Activated naive CD4-positive, alpha-beta T cell treated with anti-CD3 and anti-CD28 coated beads, Interleukin-2, amount 50 U/mL, for 24 hours (primary cell): ENCODE measurements around the gene MEX3A.
"Not testable (repeated sequence)": the region's sequence is repeated elsewhere in the genome, so short reads cannot be mapped to it uniquely, and the experiment has no call there.

Experiments used
- H3K27ac Mint-ChIP-seq: one replicate; pipeline ENCODE4 v1.8.0; 2021; ENCODE audit warnings: mild to moderate bottlenecking, mixed read lengths
- H3K27me3 Mint-ChIP-seq: one replicate; pipeline ENCODE4 v1.8.0; 2021; ENCODE audit warnings: mixed read lengths
- H3K36me3 Mint-ChIP-seq: one replicate; pipeline ENCODE4 v1.8.0; 2021; ENCODE audit warnings: mixed read lengths
- H3K4me1 Mint-ChIP-seq: one replicate; pipeline ENCODE4 v1.8.0; 2021; ENCODE audit warnings: mixed read lengths
- H3K4me3 Mint-ChIP-seq: one replicate; pipeline ENCODE4 v1.8.0; 2021; ENCODE audit warnings: mild to moderate bottlenecking, mixed read lengths
- H3K9me3 Mint-ChIP-seq: one replicate; pipeline ENCODE4 v1.8.0; 2021; ENCODE audit warnings: mixed read lengths

The MEX3A gene

DNA sequence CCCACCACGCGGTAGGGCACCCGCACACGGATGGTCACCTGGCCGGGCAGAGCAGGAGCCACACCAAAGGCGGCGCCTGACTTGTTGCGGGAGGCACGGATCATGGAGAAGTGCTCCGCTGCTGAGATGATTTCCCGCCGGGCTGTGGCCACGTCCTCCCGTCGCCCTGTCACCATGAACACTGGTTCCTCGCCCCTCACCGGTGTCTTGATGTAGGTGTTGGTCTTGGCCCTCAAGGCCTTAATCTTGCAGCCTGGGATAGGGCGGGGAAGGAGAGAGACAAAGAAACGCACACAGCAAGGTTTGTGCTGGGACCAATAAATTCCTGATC, 4.9 kb downstream of the MEX3A start:
- Mint-ChIP-seq H3K4me1 (peaks cover 3% of the 10 kb centered on the region), H3K4me3 (no peak overlapping the region), H3K9me3 (no peaks in the 10 kb centered on the region), H3K27ac (no peak overlapping the region), H3K36me3 (no peaks in the 10 kb centered on the region), H3K27me3 (no peaks in the 10 kb centered on the region)

DNA sequence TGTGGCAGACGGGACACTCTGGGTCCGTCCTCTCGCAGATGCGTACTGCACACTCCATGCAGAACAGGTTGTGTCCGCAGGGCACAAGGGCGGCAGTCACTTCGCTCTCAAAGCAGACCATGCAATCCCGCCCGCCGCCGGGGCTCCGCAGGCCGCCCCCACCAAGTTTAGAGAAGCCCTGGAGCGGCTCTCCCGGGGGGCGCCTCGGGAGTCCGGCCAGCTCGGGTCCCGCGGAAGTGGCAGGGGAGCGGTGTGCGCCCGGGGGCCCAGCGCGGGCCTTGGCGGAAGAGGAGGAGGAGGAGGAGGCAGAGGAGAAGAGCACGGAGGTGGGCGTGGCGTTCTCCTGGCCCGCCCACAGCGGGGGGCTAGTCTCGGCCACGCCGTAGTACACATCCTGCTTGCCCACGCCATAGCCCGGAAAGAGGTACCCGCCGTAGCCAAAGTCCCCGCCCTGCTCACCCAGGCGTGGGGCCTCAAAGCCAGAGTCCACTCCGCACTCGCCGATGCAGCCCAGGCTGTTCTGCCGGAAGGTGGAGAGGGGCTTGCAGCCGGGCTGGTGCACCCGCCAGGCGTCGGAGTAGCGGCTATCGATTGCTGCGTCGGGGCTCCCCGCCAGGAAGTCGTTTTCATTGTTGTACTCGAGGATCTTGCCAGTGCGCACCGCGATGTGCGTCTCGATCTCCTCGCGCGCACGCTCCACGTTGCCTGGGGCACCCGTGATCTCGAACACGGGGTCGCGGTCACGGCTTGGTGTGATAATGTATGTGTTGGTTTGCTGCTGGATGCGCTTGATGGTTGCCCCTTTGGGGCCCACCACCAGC, 5.4 kb downstream of the MEX3A start:
- Mint-ChIP-seq H3K9me3 (no peaks in the 10 kb centered on the region), H3K36me3 (no peaks in the 10 kb centered on the region), H3K27ac (no peak overlapping the region), H3K4me3 (peak overlapping the region; percentile 12), H3K4me1 (peaks cover 2% of the 10 kb centered on the region), H3K27me3 (no peaks in the 10 kb centered on the region)

DNA sequence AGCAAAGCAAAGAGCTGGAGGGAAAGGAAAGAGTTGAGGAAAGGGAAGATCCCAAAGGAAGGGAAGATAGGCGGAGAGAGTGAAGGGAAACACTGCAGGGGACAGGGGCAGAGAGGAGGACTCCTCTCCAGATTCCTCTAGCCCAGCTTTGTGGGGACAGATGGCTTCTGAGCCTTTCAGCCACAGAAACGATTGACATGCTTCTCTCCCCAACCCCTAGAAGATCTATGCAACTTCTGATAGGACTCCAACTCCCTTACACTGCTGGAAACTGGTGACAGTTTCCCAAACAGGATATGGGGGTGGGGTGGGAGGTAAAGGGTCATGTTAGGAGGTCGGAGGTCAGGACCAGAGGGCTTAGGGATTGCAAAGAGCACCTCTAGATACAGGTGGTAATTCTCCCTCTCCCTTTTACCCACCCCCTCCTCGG, 6.5 kb downstream of the MEX3A start:
- no peaks in the 10 kb centered on the region for H3K27me3 Mint-ChIP-seq
- no peak overlapping the region for H3K4me3 Mint-ChIP-seq
- no peaks in the 10 kb centered on the region for H3K9me3 Mint-ChIP-seq
- H3K36me3 Mint-ChIP-seq, result no peaks in the 10 kb centered on the region
- no peaks in the 10 kb centered on the region for H3K4me1 Mint-ChIP-seq
- H3K27ac Mint-ChIP-seq, result no peak overlapping the region

DNA sequence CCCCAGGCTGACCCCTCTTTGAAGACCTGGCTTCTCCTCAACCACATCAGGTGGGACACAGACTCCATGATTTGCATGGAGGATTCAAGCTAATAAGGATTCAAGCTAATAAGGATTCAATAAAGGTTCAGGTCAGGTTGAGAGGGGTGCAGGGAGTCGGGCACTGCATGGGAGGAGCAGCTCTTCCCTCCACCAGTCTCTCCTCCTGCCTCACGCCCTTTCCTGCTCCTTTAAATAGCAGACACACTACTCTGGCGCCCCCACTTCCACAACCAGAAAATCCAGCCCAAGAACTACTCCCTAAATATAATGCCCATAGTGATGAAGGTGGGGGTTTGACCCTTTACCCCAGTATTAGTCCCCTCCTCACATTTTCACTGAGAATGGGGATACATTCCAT, 7.1 kb downstream of the MEX3A start:
- H3K27ac Mint-ChIP-seq, result no peak overlapping the region
- H3K27me3 Mint-ChIP-seq, result no peaks in the 10 kb centered on the region
- no peak overlapping the region for H3K4me3 Mint-ChIP-seq
- H3K9me3 Mint-ChIP-seq, result no peaks in the 10 kb centered on the region
- no peaks in the 10 kb centered on the region for H3K4me1 Mint-ChIP-seq
- H3K36me3 Mint-ChIP-seq, result no peaks in the 10 kb centered on the region

DNA sequence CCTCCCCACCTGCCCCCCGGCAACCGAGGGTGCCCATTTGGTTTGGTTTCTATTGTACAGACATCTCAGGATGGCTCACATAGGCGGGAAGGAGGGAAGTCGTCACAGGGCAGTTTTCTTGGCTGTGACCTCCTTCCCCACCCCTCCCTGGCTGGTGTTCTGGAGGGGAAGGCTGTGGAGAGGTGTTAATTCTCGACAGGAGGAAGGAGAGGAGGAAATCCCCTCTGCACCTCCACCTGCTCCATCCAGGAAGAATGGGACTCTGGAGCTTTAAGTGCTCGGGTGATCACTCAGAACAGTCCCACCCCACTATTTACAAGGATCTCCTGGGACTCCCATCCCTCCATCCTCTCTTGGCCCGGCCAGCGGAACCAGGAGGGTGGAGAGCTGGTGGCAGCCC, 7.6 kb downstream of the MEX3A start:
- Mint-ChIP-seq H3K9me3 (no peaks in the 10 kb centered on the region), H3K4me3 (no peak overlapping the region), H3K36me3 (no peaks in the 10 kb centered on the region), H3K27ac (no peak overlapping the region), H3K27me3 (no peaks in the 10 kb centered on the region), H3K4me1 (no peaks in the 10 kb centered on the region)

DNA sequence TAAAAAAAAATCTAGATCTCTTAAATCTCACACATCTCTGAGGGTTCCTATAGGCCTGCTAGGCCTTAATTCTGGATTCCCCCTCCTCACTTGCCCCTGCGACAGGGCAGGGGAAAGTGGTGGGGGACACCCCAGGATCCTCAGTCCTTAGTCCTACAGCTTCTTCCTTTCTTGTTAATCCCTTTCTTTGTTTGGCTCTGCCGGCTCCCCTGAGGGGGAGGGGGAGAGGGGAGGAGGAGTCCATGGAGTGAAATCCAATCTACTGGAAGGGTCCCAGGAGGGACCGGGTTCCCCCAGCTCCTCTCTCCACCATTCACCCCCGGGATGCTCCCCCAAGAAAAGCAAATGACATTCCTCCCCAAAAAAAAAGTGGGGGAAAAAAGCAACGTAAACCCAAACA, 8.5 kb downstream of the MEX3A start:
- Mint-ChIP-seq H3K27ac (no peak overlapping the region), H3K9me3 (no peaks in the 10 kb centered on the region), H3K36me3 (no peaks in the 10 kb centered on the region), H3K27me3 (no peaks in the 10 kb centered on the region), H3K4me3 (no peak overlapping the region), H3K4me1 (no peaks in the 10 kb centered on the region)

DNA sequence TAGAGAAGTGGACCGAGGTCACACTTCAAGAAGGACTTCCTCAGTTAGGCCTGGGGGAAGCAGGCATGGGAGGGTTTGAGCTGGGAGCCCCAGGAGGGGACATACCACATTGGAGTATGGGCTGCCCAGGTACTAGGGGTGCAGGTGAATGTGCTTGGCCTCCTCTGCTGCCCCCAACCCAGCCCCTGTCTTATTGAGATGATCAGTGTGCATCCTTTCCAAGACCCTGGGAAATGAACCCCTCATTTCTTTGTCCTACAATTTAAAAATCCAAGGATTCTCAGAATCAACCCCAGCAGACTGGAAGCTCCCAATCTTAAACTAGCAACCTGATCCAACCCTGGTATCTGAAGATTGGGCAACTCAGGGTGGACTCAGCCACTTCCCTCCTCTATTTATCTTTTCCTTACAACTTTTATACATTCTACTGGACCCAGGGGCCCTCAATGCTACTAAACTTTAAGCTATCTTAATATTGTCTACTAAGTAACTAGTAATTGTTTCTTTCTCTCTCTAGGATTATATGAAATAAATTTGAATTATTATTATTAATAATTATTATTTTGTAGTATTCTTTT, 9.1 kb downstream of the MEX3A start:
- no peaks in the 10 kb centered on the region for H3K27me3 Mint-ChIP-seq
- H3K4me1 Mint-ChIP-seq, result no peaks in the 10 kb centered on the region
- H3K27ac Mint-ChIP-seq, result no peak overlapping the region
- no peaks in the 10 kb centered on the region for H3K9me3 Mint-ChIP-seq
- H3K36me3 Mint-ChIP-seq, result no peaks in the 10 kb centered on the region
- no peak overlapping the region for H3K4me3 Mint-ChIP-seq

DNA sequence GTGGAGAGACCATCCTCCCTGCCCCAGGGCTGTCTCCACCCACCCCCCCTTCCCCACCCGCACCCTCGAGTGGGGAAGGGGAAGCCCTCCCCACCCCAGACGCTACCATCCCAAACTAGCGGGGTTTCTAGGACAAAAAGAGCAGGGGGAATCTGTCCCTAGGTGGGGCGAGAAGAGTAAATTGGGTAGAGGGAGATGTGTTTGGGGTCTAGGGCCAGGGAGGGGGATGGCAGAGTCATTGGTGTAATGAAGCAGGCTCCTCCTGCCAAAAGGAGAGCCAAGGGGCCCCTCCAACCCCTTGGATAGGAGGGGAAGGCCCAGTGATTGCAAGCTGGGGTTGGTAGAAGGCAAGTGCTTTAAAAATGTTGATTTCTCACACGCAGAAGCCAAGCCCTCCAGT, 10.0 kb downstream of the MEX3A start:
- H3K9me3 Mint-ChIP-seq, result no peaks in the 10 kb centered on the region
- H3K4me1 Mint-ChIP-seq, result peaks cover under 1% of the 10 kb centered on the region
- no peaks in the 10 kb centered on the region for H3K27me3 Mint-ChIP-seq
- no peaks in the 10 kb centered on the region for H3K36me3 Mint-ChIP-seq
- H3K4me3 Mint-ChIP-seq, result no peak overlapping the region
- no peak overlapping the region for H3K27ac Mint-ChIP-seq

DNA sequence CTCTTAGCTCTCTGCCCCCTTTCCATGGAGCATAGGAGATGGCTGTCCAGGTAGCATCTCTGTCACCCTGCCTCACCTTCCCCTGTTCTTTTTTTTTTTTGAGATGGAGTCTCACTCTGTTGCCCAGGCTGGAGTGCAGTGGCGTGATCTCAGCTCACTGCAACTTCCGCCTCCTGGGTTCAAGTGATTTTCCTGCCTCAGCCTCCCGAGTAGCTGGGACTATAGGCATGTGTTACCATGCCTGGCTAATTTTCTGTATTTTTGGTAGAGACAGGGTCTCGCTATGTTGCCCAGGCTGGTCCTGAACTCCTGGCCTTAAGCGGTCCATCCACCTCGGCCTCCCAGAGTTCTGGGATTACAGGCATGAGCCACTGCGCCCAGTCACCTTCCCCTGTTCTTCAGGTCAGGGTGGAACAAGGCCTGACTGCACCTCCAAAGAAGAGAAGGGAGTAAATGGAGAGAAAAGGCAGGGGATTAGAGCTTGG, 10.9 kb downstream of the MEX3A start:
- not testable (repeated sequence) for H3K4me3 Mint-ChIP-seq, H3K27ac Mint-ChIP-seq

DNA sequence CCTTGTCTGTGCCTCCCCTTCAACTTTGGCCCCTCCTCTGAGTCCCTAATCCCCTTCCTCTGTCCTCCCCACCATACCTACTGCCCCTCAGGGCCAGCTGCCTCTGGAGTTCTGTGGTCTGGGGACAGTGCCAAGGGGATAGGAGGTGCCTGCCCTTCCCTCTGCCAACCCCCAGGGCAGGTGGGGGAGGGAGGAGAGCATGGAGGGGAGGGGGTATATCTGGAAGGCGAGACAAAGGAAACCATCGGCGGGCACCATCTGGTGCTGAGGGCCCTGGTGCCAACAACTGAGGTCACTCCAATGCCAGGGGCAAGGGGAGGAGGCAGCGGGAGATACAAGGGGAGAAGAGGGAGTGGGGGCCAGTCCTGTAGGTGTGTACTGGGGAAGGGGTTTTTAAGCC, 11.7 kb downstream of the MEX3A start:
- Mint-ChIP-seq H3K4me1 (peaks cover 10% of the 10 kb centered on the region), H3K27me3 (no peaks in the 10 kb centered on the region), H3K27ac (no peak overlapping the region), H3K36me3 (no peaks in the 10 kb centered on the region), H3K4me3 (no peak overlapping the region), H3K9me3 (no peaks in the 10 kb centered on the region)

More for the DNA sequence above, 10.9 kb downstream of the MEX3A start:
- not testable (repeated sequence) for H3K4me1 Mint-ChIP-seq, H3K27me3 Mint-ChIP-seq, H3K9me3 Mint-ChIP-seq, H3K36me3 Mint-ChIP-seq

DNA sequence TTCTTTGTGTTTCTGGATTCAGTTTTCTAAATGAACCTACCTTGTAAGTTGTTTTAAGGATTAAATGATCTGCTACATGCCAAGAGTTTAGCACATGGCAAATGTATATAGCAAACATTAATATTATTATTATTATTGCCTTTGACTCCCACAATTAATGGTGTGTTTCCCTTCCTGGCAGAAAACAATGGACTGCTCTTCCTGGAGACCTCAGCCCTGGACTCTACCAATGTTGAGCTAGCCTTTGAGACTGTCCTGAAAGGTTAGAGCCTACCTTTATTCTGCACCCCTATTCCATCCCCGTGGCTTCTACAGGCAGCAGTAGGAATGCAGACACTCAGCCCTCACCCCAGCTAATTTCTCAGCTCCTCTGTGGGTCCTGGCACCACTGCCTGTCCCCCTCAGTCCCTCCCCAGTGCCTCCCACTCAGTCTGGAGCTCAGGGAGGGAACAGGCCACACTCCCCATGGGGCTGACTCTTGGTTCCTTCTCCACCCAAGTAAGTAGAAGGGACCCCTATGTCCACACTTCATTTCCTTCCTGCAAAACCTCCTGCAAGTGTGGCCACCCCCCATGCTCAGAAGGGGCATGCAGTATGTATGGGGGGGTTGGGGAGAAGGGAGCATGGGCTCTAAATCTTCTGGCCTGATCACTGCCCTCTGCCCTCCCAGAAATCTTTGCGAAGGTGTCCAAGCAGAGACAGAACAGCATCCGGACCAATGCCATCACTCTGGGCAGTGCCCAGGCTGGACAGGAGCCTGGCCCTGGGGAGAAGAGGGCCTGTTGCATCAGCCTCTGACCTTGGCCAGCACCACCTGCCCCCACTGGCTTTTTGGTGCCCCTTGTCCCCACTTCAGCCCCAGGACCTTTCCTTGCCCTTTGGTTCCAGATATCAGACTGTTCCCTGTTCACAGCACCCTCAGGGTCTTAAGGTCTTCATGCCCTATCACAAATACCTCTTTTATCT, 12.5 kb downstream of the MEX3A start:
- H3K27me3 Mint-ChIP-seq, result no peaks in the 10 kb centered on the region
- no peak overlapping the region for H3K27ac Mint-ChIP-seq
- H3K4me3 Mint-ChIP-seq, result no peak overlapping the region
- H3K36me3 Mint-ChIP-seq, result no peaks in the 10 kb centered on the region
- H3K4me1 Mint-ChIP-seq, result peaks cover 14% of the 10 kb centered on the region
- H3K9me3 Mint-ChIP-seq, result no peaks in the 10 kb centered on the region

DNA sequence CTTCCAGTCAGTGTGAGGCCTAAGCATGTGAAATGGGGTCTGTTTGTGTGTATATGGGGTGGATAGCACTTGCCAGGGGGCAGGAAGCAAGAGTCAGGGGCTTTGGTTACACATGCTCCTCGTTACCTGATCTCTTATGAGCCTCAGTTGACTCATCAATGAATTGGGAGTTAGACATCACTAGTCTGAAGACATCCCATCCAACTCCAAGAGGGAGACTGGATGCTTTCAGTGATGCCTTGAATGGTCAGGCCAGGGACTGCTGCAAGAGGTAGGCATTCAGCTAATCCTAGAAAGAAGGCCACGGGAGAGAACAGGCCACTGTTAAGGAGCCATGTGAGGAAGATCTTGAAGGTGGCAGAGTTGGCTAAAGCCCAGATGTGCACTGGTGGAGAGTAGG, 15.0 kb downstream of the MEX3A start:
- peaks cover 14% of the 10 kb centered on the region for H3K4me1 Mint-ChIP-seq
- no peaks in the 10 kb centered on the region for H3K27me3 Mint-ChIP-seq
- no peaks in the 10 kb centered on the region for H3K9me3 Mint-ChIP-seq
- H3K27ac Mint-ChIP-seq, result no peak overlapping the region
- H3K36me3 Mint-ChIP-seq, result no peaks in the 10 kb centered on the region
- H3K4me3 Mint-ChIP-seq, result no peak overlapping the region

DNA sequence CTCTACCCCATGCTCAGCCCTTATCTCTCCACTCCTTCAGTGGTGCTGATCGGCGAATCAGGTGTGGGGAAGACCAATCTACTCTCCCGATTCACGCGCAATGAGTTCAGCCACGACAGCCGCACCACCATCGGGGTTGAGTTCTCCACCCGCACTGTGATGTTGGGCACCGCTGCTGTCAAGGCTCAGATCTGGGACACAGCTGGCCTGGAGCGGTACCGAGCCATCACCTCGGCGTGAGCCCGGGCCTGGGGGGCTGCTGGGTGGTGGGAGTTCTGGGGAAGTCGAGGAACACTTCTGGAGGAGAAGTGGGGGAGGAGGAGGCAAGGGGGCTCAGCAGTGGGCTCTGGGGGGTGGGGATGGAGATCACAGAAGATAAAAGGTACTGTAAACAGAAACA, 16.4 kb downstream of the MEX3A start:
- no peaks in the 10 kb centered on the region for H3K9me3 Mint-ChIP-seq
- H3K36me3 Mint-ChIP-seq, result no peaks in the 10 kb centered on the region
- peaks cover 14% of the 10 kb centered on the region for H3K4me1 Mint-ChIP-seq
- no peak overlapping the region for H3K4me3 Mint-ChIP-seq
- H3K27me3 Mint-ChIP-seq, result no peaks in the 10 kb centered on the region
- no peak overlapping the region for H3K27ac Mint-ChIP-seq

DNA sequence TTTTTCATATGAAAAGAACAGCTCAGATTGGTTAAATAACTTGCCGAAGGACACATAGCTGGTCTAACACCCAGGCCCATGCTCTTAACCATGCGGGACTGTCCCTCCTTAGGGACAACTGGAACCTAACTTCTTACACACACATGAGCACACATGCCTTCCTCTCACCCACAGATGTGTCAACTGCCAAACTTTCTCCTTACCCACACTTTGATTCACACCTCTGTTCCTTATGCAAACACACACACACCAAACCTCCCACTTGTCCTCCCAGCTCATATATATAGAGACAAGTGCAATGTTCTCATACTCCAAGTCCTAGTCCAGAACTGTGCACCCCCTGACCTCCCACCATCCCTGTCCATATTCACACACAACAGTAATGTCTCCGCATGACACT, 17.1 kb downstream of the MEX3A start:
- no peaks in the 10 kb centered on the region for H3K27me3 Mint-ChIP-seq
- no peak overlapping the region for H3K27ac Mint-ChIP-seq
- H3K36me3 Mint-ChIP-seq, result no peaks in the 10 kb centered on the region
- peaks cover 14% of the 10 kb centered on the region for H3K4me1 Mint-ChIP-seq
- H3K9me3 Mint-ChIP-seq, result no peaks in the 10 kb centered on the region
- H3K4me3 Mint-ChIP-seq, result no peak overlapping the region

DNA sequence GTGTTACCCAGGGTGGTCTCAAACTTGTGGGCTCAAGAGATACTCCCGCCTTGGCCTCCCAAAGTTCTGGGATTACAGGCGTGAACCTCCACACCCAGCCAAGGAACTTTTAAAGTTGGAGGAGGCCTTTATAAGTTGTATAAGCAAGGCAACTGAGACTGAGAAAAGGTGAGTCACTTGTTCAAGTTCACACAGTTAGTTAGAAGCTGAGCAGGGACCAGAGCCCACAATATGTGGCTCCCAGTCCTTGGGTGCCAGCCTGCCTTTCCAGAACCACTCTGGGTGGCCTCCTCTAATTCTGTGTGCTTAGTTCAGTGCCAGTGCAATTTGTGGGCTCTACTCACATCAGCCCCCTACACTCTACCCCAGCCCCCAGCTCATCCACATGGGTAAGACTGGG, 17.6 kb downstream of the MEX3A start:
- Mint-ChIP-seq H3K27me3 (no peaks in the 10 kb centered on the region), H3K36me3 (no peaks in the 10 kb centered on the region), H3K27ac (no peak overlapping the region), H3K4me3 (no peak overlapping the region), H3K9me3 (no peaks in the 10 kb centered on the region), H3K4me1 (peaks cover 14% of the 10 kb centered on the region)

DNA sequence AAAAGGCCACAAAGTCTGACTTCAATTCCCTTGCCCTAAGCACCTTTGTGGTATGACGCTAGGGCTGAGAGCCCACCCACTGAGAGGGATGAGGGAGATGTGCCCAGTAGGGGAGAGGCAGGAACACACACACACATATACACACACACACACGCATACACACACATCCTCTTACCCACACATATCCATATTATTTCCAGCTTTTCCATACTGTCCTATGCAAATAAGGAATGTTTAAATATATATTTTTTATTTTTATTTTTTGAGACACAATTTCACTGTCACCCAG, 18.3 kb downstream of the MEX3A start:
- peaks cover 14% of the 10 kb centered on the region for H3K4me1 Mint-ChIP-seq
- H3K27me3 Mint-ChIP-seq, result no peaks in the 10 kb centered on the region
- H3K9me3 Mint-ChIP-seq, result no peaks in the 10 kb centered on the region
- H3K4me3 Mint-ChIP-seq, result no peak overlapping the region
- H3K36me3 Mint-ChIP-seq, result no peaks in the 10 kb centered on the region
- H3K27ac Mint-ChIP-seq, result no peak overlapping the region
